ENCODE data around the gene EP400.
"Not testable (repeated sequence)": the region's sequence is repeated elsewhere in the genome, so short reads cannot be mapped to it uniquely, and the experiment has no call there.

EP400 gene

DNA sequence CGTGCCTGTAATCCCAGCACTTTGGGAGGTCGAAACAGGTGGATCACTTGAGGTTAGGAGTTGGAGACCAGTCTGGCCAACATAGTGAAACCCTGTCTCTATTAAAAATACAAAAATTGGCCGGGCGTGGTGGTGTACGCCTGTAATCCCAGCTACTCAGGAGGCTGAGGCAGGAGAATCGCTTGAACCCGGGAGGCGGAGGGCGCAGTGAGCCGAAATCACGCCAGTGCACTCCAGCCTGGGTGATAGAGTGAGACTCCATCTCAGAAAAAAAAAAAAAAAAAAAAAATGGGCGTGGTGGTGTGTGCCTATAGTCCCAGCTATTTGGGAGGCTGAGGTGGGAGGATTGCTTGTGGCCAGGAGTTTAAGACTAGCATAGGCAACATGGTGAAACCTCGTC, 4.7 kb downstream of the EP400 start:
- DNase-seq = not testable (repeated sequence)

DNA sequence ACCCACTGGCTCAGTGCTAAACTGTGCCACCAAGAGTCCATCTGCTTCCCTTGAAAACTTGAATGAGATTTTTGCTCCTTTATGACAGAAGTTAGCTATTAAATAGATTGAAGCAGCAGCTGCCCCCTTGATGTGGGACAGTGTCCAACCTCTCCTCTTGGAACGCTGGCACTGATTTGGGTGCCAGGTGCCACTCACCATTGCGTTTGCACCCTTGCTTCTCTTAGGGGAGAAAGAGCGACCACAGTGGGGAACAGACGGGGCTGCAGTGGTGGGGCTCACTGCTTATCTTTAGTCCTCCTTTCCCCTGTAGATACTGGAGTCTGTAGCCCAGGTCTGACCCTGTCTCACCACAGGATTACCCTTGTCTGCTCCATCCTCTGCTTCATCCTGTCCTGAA, 9.4 kb downstream of the EP400 start:
- DNase-seq = no peak

GRCh38 chr12:131959641-131960589, 10.2 kb downstream of the EP400 start:
- no peak for DNase-seq

DNA sequence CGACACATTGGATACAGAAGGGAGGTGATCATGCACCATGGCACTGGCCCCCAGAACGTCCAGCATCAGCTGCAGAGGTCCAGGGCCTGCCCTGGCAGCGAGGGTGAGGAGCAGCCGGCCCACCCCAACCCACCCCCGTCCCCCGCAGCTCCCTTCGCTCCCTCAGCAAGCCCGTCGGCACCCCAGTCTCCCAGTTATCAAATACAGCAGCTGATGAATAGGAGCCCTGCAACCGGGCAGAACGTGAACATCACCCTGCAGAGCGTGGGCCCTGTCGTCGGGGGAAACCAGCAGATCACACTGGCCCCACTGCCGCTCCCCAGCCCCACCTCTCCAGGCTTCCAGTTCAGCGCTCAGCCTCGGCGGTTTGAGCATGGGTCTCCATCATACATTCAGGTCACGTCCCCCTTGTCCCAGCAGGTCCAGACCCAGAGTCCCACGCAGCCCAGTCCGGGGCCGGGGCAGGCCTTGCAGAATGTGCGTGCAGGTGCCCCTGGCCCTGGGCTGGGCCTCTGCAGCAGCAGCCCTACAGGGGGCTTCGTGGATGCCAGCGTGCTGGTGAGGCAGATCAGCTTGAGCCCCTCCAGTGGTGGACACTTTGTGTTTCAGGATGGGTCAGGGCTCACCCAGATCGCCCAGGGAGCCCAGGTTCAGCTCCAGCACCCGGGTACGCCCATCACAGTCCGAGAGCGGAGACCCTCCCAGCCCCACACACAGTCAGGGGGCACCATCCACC, 11.0 kb downstream of the EP400 start:
- not testable (repeated sequence) for DNase-seq

- not testable (repeated sequence) for DNase-seq
Observed at GRCh38 chr12:131961328-131961727, 11.6 kb downstream of the EP400 start.

DNA sequence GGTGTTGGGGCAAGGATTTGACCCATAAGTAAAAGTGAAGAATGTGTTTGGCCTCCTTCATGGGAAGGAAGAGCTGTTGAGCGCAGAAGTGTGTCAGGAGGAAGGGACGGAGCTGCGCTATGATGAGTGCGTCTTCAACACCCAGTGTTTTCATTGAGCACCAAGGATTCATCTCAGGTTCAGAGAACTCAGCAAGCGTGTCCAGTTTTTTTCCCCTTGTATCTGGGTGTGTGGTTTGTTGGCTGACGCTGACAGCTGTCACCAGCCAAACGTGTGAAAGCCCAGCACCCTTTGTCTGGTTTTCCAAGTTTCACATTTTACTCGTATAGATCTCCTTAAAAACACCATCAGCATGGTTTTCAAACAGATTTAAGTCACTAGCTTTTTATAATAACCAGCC, 12.3 kb downstream of the EP400 start:
- DNase-seq = no peak

- DNase-seq = no peak
Observed at GRCh38 chr12:131963381-131963780, 13.6 kb downstream of the EP400 start.

DNA sequence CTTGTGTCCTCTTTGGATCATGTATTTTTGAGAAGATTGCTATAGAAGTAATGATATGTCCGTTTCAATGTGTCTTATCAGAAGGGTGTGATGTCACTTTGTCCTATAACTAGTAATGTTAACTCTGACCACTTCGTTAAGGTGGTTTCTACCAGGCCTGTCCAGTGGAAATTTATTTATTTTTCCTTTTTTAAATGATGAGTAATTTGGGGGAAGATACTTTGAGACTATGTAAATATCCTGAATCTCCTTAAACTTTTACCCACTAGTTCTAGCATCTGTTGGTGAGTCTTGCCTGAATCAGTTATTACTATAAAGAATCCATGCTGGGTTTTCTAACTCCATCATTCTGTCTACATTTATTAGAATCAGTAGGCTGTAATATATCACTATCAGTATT, 15.3 kb downstream of the EP400 start:
- no peak for DNase-seq

- DNase-seq = no peak
Observed at GRCh38 chr12:131971226-131971625, 21.5 kb downstream of the EP400 start.

- no peak for DNase-seq
Observed at GRCh38 chr12:131975228-131975627, 25.5 kb downstream of the EP400 start.

DNA sequence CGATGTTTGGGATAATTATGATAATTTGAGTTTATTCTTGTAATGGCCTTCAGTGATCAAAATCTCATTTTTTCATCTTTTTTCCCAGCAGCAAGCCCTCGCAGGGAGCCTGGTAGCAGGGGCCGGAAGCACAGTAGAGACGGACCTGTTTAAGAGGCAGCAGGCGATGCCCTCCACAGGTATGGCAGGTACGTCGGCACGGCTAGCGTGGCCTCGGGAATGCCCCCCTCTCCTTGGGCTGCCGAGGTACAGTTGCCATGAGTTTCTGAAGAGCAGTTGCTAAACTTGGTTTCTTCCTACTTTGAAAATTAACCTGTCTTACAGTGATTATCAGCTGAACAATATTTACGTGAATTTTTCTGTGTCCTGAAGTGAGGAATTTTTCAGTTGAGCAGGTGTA, 29.9 kb downstream of the EP400 start:
- no peak for DNase-seq

DNA sequence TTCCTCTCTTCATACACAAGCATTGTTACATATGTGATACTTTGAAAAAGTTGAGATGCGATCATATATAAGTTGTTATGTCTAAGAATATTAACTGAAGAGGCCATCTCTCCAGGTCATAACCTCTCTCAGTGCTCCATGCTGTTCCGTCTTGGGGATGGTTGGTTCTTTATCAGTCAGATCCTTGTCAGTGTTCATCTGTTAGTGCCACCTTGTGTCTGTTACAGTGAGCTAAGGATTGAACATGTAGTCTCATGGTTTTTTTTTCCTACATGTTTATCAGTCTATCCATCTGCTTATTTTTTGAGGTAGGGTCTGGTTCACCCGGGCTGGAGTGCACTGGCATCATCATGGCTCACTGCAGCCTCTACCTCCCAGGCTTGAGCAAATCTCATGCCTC, 30.5 kb downstream of the EP400 start:
- DNase-seq = no peak

DNA sequence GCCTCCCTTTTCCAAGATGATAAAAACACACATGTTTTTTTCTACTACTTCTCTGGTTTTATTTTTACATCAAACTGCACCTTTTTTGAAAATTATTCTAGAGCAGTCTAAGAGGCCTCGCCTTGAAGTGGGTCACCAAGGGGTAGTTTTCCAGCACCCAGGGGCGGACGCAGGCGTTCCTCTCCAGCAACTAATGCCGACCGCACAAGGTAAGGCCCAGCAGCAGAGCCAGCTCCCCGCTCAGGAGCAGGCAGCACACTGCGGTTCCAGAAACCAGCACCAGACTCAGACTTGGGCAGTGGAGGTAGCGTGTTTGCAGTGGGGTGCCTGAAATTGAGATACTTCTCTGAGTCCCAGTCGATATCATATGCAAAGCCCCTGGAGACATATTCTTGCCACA, 31.6 kb downstream of the EP400 start:
- no peak for DNase-seq

- DNase-seq = no peak
Observed at GRCh38 chr12:131982041-131982440, 32.3 kb downstream of the EP400 start.

- DNase-seq = no peak
Observed at GRCh38 chr12:131983026-131983425, 33.3 kb downstream of the EP400 start.

GRCh38 chr12:131983554-131983953, 33.8 kb downstream of the EP400 start:
- no peak for DNase-seq

GRCh38 chr12:131984334-131984733, 34.6 kb downstream of the EP400 start:
- DNase-seq = no peak

GRCh38 chr12:131985510-131985875, 35.8 kb downstream of the EP400 start:
- DNase-seq = not testable (repeated sequence)

- no peak for DNase-seq
Observed at GRCh38 chr12:131986361-131986760, 36.6 kb downstream of the EP400 start.

- DNase-seq = no peak
Observed at GRCh38 chr12:131986910-131987309, 37.2 kb downstream of the EP400 start.

DNA sequence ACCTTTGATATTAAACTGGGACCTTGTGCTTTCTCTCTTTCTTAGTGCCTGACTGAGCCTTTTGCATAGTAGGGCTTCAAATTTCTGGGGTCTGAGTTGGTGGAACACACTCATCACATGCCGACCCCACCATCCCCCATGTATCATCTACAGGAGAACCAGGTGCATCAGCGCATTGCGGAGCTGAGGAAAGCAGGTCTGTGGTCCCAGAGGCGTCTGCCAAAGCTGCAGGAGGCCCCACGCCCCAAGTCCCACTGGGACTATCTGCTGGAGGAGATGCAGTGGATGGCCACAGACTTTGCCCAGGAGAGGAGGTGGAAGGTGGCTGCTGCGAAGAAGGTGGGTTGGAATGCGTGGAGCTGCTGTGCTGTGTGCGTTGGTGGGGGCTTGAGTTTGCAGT, 37.8 kb downstream of the EP400 start:
- no peak for DNase-seq

- DNase-seq = no peak
Observed at GRCh38 chr12:131988054-131988796, 38.5 kb downstream of the EP400 start.

GRCh38 chr12:131989021-131989420, 39.3 kb downstream of the EP400 start:
- no peak for DNase-seq
